GM12878 (cell line): ENCODE data around the gene DYNC1H1. TPM values are rescaled to one million over a fixed set of nuclear protein-coding genes. Genes with fewer than 3 reads are reported as not detected.

Source experiments
- BHLHE40 ChIP-seq, 2 experiments: fragments of 450-650 bp in 1 of 2; IDR thresholded peaks; 2 replicates each; pipeline ENCODE4 v1.6.1; 2011 to 2017; ENCODE audit warnings: low read depth in 2 of 2, borderline replicate concordance in 1 of 2, improper control_type of control experiment in 1 of 2, low read length in 1 of 2, mild to moderate bottlenecking in 1 of 2
- CEBPZ ChIP-seq: fragments of 150-350 bp; IDR thresholded peaks from 2 replicates; pipeline ENCODE4 v1.6.1; 2016; ENCODE audit warnings: low read depth, low read length
- E2F4 ChIP-seq: IDR thresholded peaks from 2 replicates; pipeline ENCODE4 v1.6.1; 2012; ENCODE audit warnings: low read depth, low read length, improper control_type of control experiment
- GABPA ChIP-seq: IDR thresholded peaks from 2 replicates; pipeline ENCODE4 v1.6.1; 2014; ENCODE audit warnings: antibody characterized with exemption, low read depth, mild to moderate bottlenecking, inconsistent platforms
- TCF12 ChIP-seq: IDR thresholded peaks from 2 replicates; pipeline ENCODE4 v1.6.1; 2011; ENCODE audit warnings: low read depth, mild to moderate bottlenecking, low read length
- USF2 ChIP-seq: IDR thresholded peaks from 2 replicates; pipeline ENCODE4 v1.6.1; 2011; ENCODE audit warnings: low read depth, low read length, improper control_type of control experiment, borderline replicate concordance
- ZBTB4 ChIP-seq: fragments of 450-650 bp; formaldehyde crosslinking; IDR thresholded peaks from 2 replicates; pipeline ENCODE4 v1.4.0; 2022; ENCODE audit warnings: mild to moderate bottlenecking, moderate library complexity
- ZNF622 ChIP-seq: fragments of 450-650 bp; IDR thresholded peaks from 2 replicates; pipeline ENCODE4 v1.6.1; 2017; ENCODE audit warnings: mild to moderate bottlenecking, inconsistent platforms
- polyA plus RNA-seq, 11 experiments: library from polyadenylated mRNA; depleted of rRNA in 4 of 11; unstranded in 6 of 11; stranded (reverse) in 5 of 11; fragments of >200 nt; fragmentation: Nextera tagmentation in 4 of 11; fragmentation: Illumina TruSeq in 1 of 11; extraction: Ambion mirVana in 4 of 11; extraction: Trizol in 1 of 11; gene quantifications; 1 replicate in 1 of 11; 2 replicates in 10 of 11; pipeline versions ENCODE4 v1.2.1 to v1.2.3, GENCODE V29; 2011 to 2016; ENCODE audit warnings: inconsistent platforms in 2 of 11, missing spikeins in 2 of 11, low read depth in 1 of 11
- total RNA-seq, 4 experiments: library from RNA; depleted of rRNA in 3 of 4; stranded (reverse); fragments of >200 nt in 3 of 4; fragmentation: Illumina TruSeq in 1 of 4; extraction: Trizol in 1 of 4; gene quantifications; 2 replicates each; pipeline versions ENCODE4 v1.2.1 to v1.2.3, GENCODE V29; 2013 to 2021

Gene DYNC1H1
- total and polyA plus RNA-seq, 10 of the 15 experiments (the other 5 are each of a cell fraction or from before 2014, with no cell fraction given): 38.4 to 291 (median 111) TPM

GRCh38 chr14:102015771-102016170 lies 51.4 kb downstream of the DYNC1H1 start (continued):
- TF ChIP-seq ZBTB4 (CRISPR knock-in tag) (no peak), ZNF622 (no peak), E2F4 (no peak), CEBPZ (no peak), BHLHE40 (IDR thresholded peaks at IDR 0.05; ENCODE audit: borderline replicate concordance in 1 of 2, low read depth in 2 of 2, low read length in 1 of 2) (no peak), USF2 (no peak), GABPA (no peak), TCF12 (no peak)
- TF ChIP-seq, all 136 proteins: peak for 0
